ENCODE data around the gene S1PR4. TPM values are rescaled to one million over a fixed set of nuclear protein-coding genes. Genes with fewer than 3 reads are reported as not detected.
A peak's percentile ranks its signal among the peaks of the same experiment; 100 is the strongest.

Gene S1PR4
- total RNA-seq, 2 experiments from 2014 or later, result 70.2 to 73.7 TPM

- Mint-ChIP-seq H3K9me3 (no peaks in the 10 kb centered on the region), H3K4me1 (ENCODE audit: low read depth) (no peaks in the 10 kb centered on the region), H3K27me3 (no peaks in the 10 kb centered on the region), H3K4me3 (no peak overlapping the region), H3K27ac (no peak overlapping the region), H3K36me3 (ENCODE audit: low read depth) (no peaks in the 10 kb centered on the region)
- ChIA-PET POLR2A (no interaction called here), CTCF (interaction anchor here (0.7 to 1.6 kb wide), 4 partner anchors 17 to 43 kb away, joined by 3 to 7 read pairs (median 4); no protein-coding TSS in a partner anchor)
- Histone ChIP-seq H3K4me3 (ENCODE audit: low read length) (no peak overlapping the region), H3K27ac (ENCODE audit: low read depth in 1 of 2, low read length in 2 of 2) (no peak overlapping the region), H3K9me3 (ENCODE audit: control insufficient read depth in 1 of 2, insufficient read depth in 1 of 2, low read length in 2 of 2) (no peaks in the 10 kb centered on the region), H3K4me1 (ENCODE audit: insufficient read depth, low read length) (peaks cover 26% of the 10 kb centered on the region), H3K36me3 (ENCODE audit: insufficient read depth, low read length) (peaks cover 5% of the 10 kb centered on the region), H3K27me3 (ENCODE audit: control insufficient read depth in 1 of 2, insufficient read depth in 2 of 2, low read length in 2 of 2) (no peaks in the 10 kb centered on the region)
- intact Hi-C loops (cut with DNase I, micrococcal nuclease), result loop anchor here (1.0 kb wide), 1 partner anchor 17 kb away; no protein-coding TSS in a partner anchor
- ATAC-seq (ENCODE audit: poor library complexity) (no peak), DNase-seq (peak in 2 of 14 experiments; percentile 51 to 55)
- TF ChIP-seq, protein P1, sequence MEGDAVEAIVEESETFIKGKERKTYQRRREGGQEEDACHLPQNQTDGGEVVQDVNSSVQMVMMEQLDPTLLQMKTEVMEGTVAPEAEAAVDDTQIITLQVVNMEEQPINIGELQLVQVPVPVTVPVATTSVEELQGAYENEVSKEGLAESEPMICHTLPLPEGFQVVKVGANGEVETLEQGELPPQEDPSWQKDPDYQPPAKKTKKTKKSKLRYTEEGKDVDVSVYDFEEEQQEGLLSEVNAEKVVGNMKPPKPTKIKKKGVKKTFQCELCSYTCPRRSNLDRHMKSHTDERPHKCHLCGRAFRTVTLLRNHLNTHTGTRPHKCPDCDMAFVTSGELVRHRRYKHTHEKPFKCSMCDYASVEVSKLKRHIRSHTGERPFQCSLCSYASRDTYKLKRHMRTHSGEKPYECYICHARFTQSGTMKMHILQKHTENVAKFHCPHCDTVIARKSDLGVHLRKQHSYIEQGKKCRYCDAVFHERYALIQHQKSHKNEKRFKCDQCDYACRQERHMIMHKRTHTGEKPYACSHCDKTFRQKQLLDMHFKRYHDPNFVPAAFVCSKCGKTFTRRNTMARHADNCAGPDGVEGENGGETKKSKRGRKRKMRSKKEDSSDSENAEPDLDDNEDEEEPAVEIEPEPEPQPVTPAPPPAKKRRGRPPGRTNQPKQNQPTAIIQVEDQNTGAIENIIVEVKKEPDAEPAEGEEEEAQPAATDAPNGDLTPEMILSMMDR (IDR thresholded peaks at IDR 0.05), result no peak
Observed at GRCh38 chr19:3145909-3146676, 32.5 kb upstream of the S1PR4 start.

- H3K36me3 Mint-ChIP-seq (ENCODE audit: low read depth), result no peaks in the 10 kb centered on the region
- no peak overlapping the region for H3K4me3 ChIP-seq (ENCODE audit: low read length)
- POLR2A ChIA-PET, result no interaction called here
Observed at GRCh38 chr19:3146677-3147100, 31.9 kb upstream of the S1PR4 start.

DNA sequence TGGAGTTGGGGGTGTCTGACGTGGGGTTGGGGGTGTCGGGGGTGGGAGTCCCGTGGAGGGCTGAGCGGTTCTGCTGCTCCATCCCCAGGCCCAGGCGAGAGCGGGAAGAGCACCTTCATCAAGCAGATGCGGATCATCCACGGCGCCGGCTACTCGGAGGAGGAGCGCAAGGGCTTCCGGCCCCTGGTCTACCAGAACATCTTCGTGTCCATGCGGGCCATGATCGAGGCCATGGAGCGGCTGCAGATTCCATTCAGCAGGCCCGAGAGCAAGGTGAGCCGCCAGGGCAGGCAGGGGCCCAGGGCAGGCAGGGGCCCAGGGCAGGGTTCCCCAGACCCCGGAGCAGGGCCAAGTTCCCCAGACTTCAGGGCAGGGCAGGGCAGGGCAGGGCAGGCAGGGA is 30.1 kb upstream of the S1PR4 start:
- Histone ChIP-seq H3K27me3 (ENCODE audit: control insufficient read depth in 1 of 2, insufficient read depth in 2 of 2, low read length in 2 of 2) (no peaks in the 10 kb centered on the region), H3K27ac (ENCODE audit: low read depth in 1 of 2, low read length in 2 of 2) (no peak overlapping the region), H3K36me3 (ENCODE audit: insufficient read depth, low read length) (peaks cover 7% of the 10 kb centered on the region), H3K9me3 (ENCODE audit: control insufficient read depth in 1 of 2, insufficient read depth in 1 of 2, low read length in 2 of 2) (peaks cover 0 to under 1% of the 10 kb centered on the region in 2 experiments), H3K4me1 (ENCODE audit: insufficient read depth, low read length) (peaks cover 21% of the 10 kb centered on the region), H3K4me3 (ENCODE audit: low read length) (no peak overlapping the region)
- Mint-ChIP-seq H3K9me3 (no peaks in the 10 kb centered on the region), H3K36me3 (ENCODE audit: low read depth) (no peaks in the 10 kb centered on the region), H3K4me1 (ENCODE audit: low read depth) (no peaks in the 10 kb centered on the region), H3K27me3 (no peaks in the 10 kb centered on the region), H3K27ac (no peak overlapping the region), H3K4me3 (no peak overlapping the region)
- ATAC-seq (ENCODE audit: poor library complexity) (no peak), DNase-seq (no peak)
- intact Hi-C loops (cut with DNase I, micrococcal nuclease), result no loop called here
- ChIA-PET POLR2A (no interaction called here), CTCF (no interaction called here)
- TF ChIP-seq, protein P1 (IDR thresholded peaks at IDR 0.05), result no peak

More at GRCh38 chr19:3146677-3147100, 31.9 kb upstream of the S1PR4 start:
- H3K4me1 ChIP-seq (ENCODE audit: insufficient read depth, low read length), result peaks cover 20% of the 10 kb centered on the region
- no peaks in the 10 kb centered on the region for H3K9me3 Mint-ChIP-seq
- intact Hi-C loops (cut with DNase I, micrococcal nuclease), result loop anchor here (1.0 kb wide), 1 partner anchor 17 kb away; no protein-coding TSS in a partner anchor
- H3K4me3 Mint-ChIP-seq, result no peak overlapping the region
- H3K36me3 ChIP-seq (ENCODE audit: insufficient read depth, low read length), result peaks cover 5% of the 10 kb centered on the region
- H3K9me3 ChIP-seq (ENCODE audit: control insufficient read depth in 1 of 2, insufficient read depth in 1 of 2, low read length in 2 of 2), result no peaks in the 10 kb centered on the region
- no peaks in the 10 kb centered on the region for H3K4me1 Mint-ChIP-seq (ENCODE audit: low read depth)
- ATAC-seq (ENCODE audit: poor library complexity) (peak; percentile 75), DNase-seq (peak; percentile 43 to 81 (median 68))
- TF ChIP-seq, protein P1 (IDR thresholded peaks at IDR 0.05), result peak; percentile 84
- CTCF ChIA-PET, result interaction anchor here (0.6 to 1.5 kb wide), 3 partner anchors 18 to 1061 kb away, joined by 3 to 6 read pairs (median 3); no protein-coding TSS in a partner anchor
- no peaks in the 10 kb centered on the region for H3K27me3 ChIP-seq (ENCODE audit: control insufficient read depth in 1 of 2, insufficient read depth in 2 of 2, low read length in 2 of 2)
- H3K27me3 Mint-ChIP-seq, result no peaks in the 10 kb centered on the region
- H3K27ac Mint-ChIP-seq, result no peak overlapping the region
- no peak overlapping the region for H3K27ac ChIP-seq (ENCODE audit: low read depth in 1 of 2, low read length in 2 of 2)
